ENCODE measurements around the gene QSOX2.

Gene QSOX2

GRCh38 chr9:136252846-136253245 lies 7.2 kb upstream of the QSOX2 start:
- DNase-seq (ENCODE audit: low read depth in 2 of 2), result no peak

GRCh38 chr9:136252281-136252680 lies 6.7 kb upstream of the QSOX2 start:
- no peak for DNase-seq (ENCODE audit: low read depth in 2 of 2)

- DNase-seq (ENCODE audit: low read depth in 2 of 2), result no peak
Measured at GRCh38 chr9:136251264-136252115, 5.9 kb upstream of the QSOX2 start.

- no peak for DNase-seq (ENCODE audit: low read depth in 2 of 2)
Measured at GRCh38 chr9:136250676-136251075, 5.1 kb upstream of the QSOX2 start.

GRCh38 chr9:136249877-136250559 lies 4.4 kb upstream of the QSOX2 start:
- no peak for DNase-seq (ENCODE audit: low read depth in 2 of 2)

- no peak for DNase-seq (ENCODE audit: low read depth in 2 of 2)
Measured at GRCh38 chr9:136248951-136249876, 3.6 kb upstream of the QSOX2 start.

- DNase-seq (ENCODE audit: low read depth in 2 of 2), result no peak
Measured at GRCh38 chr9:136247947-136248637, 2.5 kb upstream of the QSOX2 start.

- no peak for DNase-seq (ENCODE audit: low read depth in 2 of 2)
Measured at GRCh38 chr9:136247551-136247916, 1.9 kb upstream of the QSOX2 start.

- no peak for DNase-seq (ENCODE audit: low read depth in 2 of 2)
Measured at GRCh38 chr9:136246849-136247550, 1.4 kb upstream of the QSOX2 start.

GRCh38 chr9:136244969-136245218 lies 718 bp downstream of the QSOX2 start:
- no peak for DNase-seq (ENCODE audit: low read depth in 2 of 2)

- no peak for DNase-seq (ENCODE audit: low read depth in 2 of 2)
Measured at GRCh38 chr9:136244122-136244968, 1.3 kb downstream of the QSOX2 start.

- DNase-seq (ENCODE audit: low read depth in 2 of 2), result no peak
Measured at GRCh38 chr9:136243631-136244030, 2.0 kb downstream of the QSOX2 start.

- DNase-seq (ENCODE audit: low read depth in 2 of 2), result no peak
Measured at GRCh38 chr9:136242918-136243525, 2.6 kb downstream of the QSOX2 start.

- DNase-seq (ENCODE audit: low read depth in 2 of 2), result no peak
Measured at GRCh38 chr9:136242248-136242647, 3.4 kb downstream of the QSOX2 start.

GRCh38 chr9:136241542-136241941 lies 4.1 kb downstream of the QSOX2 start:
- DNase-seq (ENCODE audit: low read depth in 2 of 2), result no peak

GRCh38 chr9:136240941-136241340 lies 4.7 kb downstream of the QSOX2 start:
- DNase-seq (ENCODE audit: low read depth in 2 of 2), result no peak

GRCh38 chr9:136239983-136240330 lies 5.7 kb downstream of the QSOX2 start:
- no peak for DNase-seq (ENCODE audit: low read depth in 2 of 2)

GRCh38 chr9:136239135-136239982 lies 6.3 kb downstream of the QSOX2 start:
- no peak for DNase-seq (ENCODE audit: low read depth in 2 of 2)

GRCh38 chr9:136238342-136238732 lies 7.3 kb downstream of the QSOX2 start:
- DNase-seq (ENCODE audit: low read depth in 2 of 2), result no peak
